Dedifferentiated amniotic fluid mesenchymal stem cell (primary cell): ENCODE measurements around the gene SLC43A1.

Experiments
- DNase-seq: peaks from one replicate; pipeline ENCODE4 v3.0.0-alpha.2; 2016; ENCODE audit errors: extremely low spot score

The SLC43A1 gene

GRCh38 chr11:57497303-57498247 is 17.9 kb downstream of the SLC43A1 start:
- DNase-seq: no peak

GRCh38 chr11:57496109-57496820 is 19.2 kb downstream of the SLC43A1 start:
- DNase-seq: no peak

- DNase-seq: no peak
Measured at GRCh38 chr11:57493507-57494503, 21.7 kb downstream of the SLC43A1 start.

- no peak for DNase-seq
Measured at GRCh38 chr11:57491371-57492061, 24.0 kb downstream of the SLC43A1 start.

GRCh38 chr11:57490456-57491248 is 24.9 kb downstream of the SLC43A1 start:
- no peak for DNase-seq

GRCh38 chr11:57487920-57488659 is 27.4 kb downstream of the SLC43A1 start:
- no peak for DNase-seq

GRCh38 chr11:57487021-57487778 is 28.3 kb downstream of the SLC43A1 start:
- DNase-seq: no peak

- DNase-seq: no peak
Measured at GRCh38 chr11:57485217-57485990, 30.1 kb downstream of the SLC43A1 start.

GRCh38 chr11:57484141-57484710 is 31.3 kb downstream of the SLC43A1 start:
- DNase-seq: no peak

GRCh38 chr11:57483562-57483918 is 32.0 kb downstream of the SLC43A1 start:
- DNase-seq: no peak

- DNase-seq: no peak
Measured at GRCh38 chr11:57482782-57483561, 32.5 kb downstream of the SLC43A1 start.

- no peak for DNase-seq
Measured at GRCh38 chr11:57481915-57482781, 33.4 kb downstream of the SLC43A1 start.

- DNase-seq: no peak
Measured at GRCh38 chr11:57481315-57481714, 34.2 kb downstream of the SLC43A1 start.

- DNase-seq: no peak
Measured at GRCh38 chr11:57480409-57481137, 34.9 kb downstream of the SLC43A1 start.

GRCh38 chr11:57479911-57480310 is 35.6 kb downstream of the SLC43A1 start:
- no peak for DNase-seq
